NCI-H2029 (cell line): ENCODE data around the gene MYO19.
"Not testable (repeated sequence)": the region's sequence is repeated elsewhere in the genome, so short reads cannot be mapped to it uniquely, and the experiment has no call there.

Experiments
- DNase-seq: peaks from one replicate; lab custom pipeline; 2025; lab: John Stamatoyannopoulos, UW

Gene MYO19

GRCh38 chr17:36498560-36499300 lies 35.9 kb downstream of the MYO19 start:
- DNase-seq: no peak

- no peak for DNase-seq
Observed at GRCh38 chr17:36498155-36498554, 36.5 kb downstream of the MYO19 start.

- no peak for DNase-seq
Observed at GRCh38 chr17:36496018-36496789, 38.5 kb downstream of the MYO19 start.

GRCh38 chr17:36495076-36495578 lies 39.5 kb downstream of the MYO19 start:
- no peak for DNase-seq

- DNase-seq: no peak
Observed at GRCh38 chr17:36494674-36495073, 40.0 kb downstream of the MYO19 start.

- no peak for DNase-seq
Observed at GRCh38 chr17:36493956-36494355, 40.7 kb downstream of the MYO19 start.

GRCh38 chr17:36486204-36487194 lies 48.2 kb downstream of the MYO19 start, which contains the start of gene ZNHIT3:
TSS of gene ZNHIT3 (plus strand) at chr17:36486681. CDS start at chr17:36486700, 19 bp downstream.
- DNase-seq: peak; percentile 89

- no peak for DNase-seq
Observed at GRCh38 chr17:36485805-36486203, 48.9 kb downstream of the MYO19 start.

- no peak for DNase-seq
Observed at GRCh38 chr17:36485027-36485426, 49.6 kb downstream of the MYO19 start.

GRCh38 chr17:36484021-36484420 lies 50.6 kb downstream of the MYO19 start:
- DNase-seq: not testable (repeated sequence)

- peak; percentile 33 for DNase-seq
Observed at GRCh38 chr17:36482611-36483504, 51.8 kb downstream of the MYO19 start.

- no peak for DNase-seq
Observed at GRCh38 chr17:36481829-36482228, 52.8 kb downstream of the MYO19 start.

GRCh38 chr17:36475346-36475970 lies 59.2 kb downstream of the MYO19 start:
- peak; percentile 29 for DNase-seq

GRCh38 chr17:36474571-36474970 lies 60.1 kb downstream of the MYO19 start:
- DNase-seq: no peak

- DNase-seq: no peak
Observed at GRCh38 chr17:36470499-36470898, 64.2 kb downstream of the MYO19 start.

- no peak for DNase-seq
Observed at GRCh38 chr17:36469733-36470132, 64.9 kb downstream of the MYO19 start.

- DNase-seq: no peak
Observed at GRCh38 chr17:36468903-36469635, 65.6 kb downstream of the MYO19 start.

- no peak for DNase-seq
Observed at GRCh38 chr17:36464765-36465088, 69.9 kb downstream of the MYO19 start.

- peak; percentile 13 for DNase-seq
Observed at GRCh38 chr17:36463916-36464764, 70.5 kb downstream of the MYO19 start.
